GM19372 (cell line): Measurements from ENCODE around the gene PTPRT.

ENCODE experiments used
- ATAC-seq: cut with Tn5 transposase; IDR thresholded peaks from one replicate; pipeline ENCODE4 v1.9.1; 2021; ENCODE audit warnings: mild to moderate bottlenecking, low read depth, moderate library complexity; ENCODE audit not compliant: unreplicated experiment

PTPRT gene

GRCh38 chr20:42110301-42110700 is 1079.4 kb downstream of the PTPRT start:
- no peak for ATAC-seq

- ATAC-seq, result no peak
Observed at GRCh38 chr20:42102000-42102399, 1087.7 kb downstream of the PTPRT start.

- no peak for ATAC-seq
Observed at GRCh38 chr20:42100137-42100704, 1089.5 kb downstream of the PTPRT start.

GRCh38 chr20:42099101-42099500 is 1090.6 kb downstream of the PTPRT start:
- no peak for ATAC-seq

GRCh38 chr20:42098418-42098817 is 1091.3 kb downstream of the PTPRT start:
- ATAC-seq, result no peak

GRCh38 chr20:42097741-42098140 is 1092.0 kb downstream of the PTPRT start:
- no peak for ATAC-seq

- ATAC-seq, result no peak
Observed at GRCh38 chr20:42095221-42095620, 1094.5 kb downstream of the PTPRT start.

GRCh38 chr20:42093542-42094440 is 1095.9 kb downstream of the PTPRT start:
- no peak for ATAC-seq

- ATAC-seq, result no peak
Observed at GRCh38 chr20:42093041-42093440, 1096.7 kb downstream of the PTPRT start.

- ATAC-seq, result no peak
Observed at GRCh38 chr20:42085366-42085765, 1104.3 kb downstream of the PTPRT start.

- ATAC-seq, result no peak
Observed at GRCh38 chr20:42083280-42083679, 1106.4 kb downstream of the PTPRT start.

GRCh38 chr20:42082611-42083010 is 1107.1 kb downstream of the PTPRT start:
- no peak for ATAC-seq

- ATAC-seq, result no peak
Observed at GRCh38 chr20:42080956-42081355, 1108.8 kb downstream of the PTPRT start.

GRCh38 chr20:42074944-42075343 is 1114.8 kb downstream of the PTPRT start:
- no peak for ATAC-seq

- ATAC-seq, result no peak
Observed at GRCh38 chr20:42067596-42067995, 1122.1 kb downstream of the PTPRT start.

GRCh38 chr20:42067174-42067573 is 1122.5 kb downstream of the PTPRT start:
- ATAC-seq, result no peak

- no peak for ATAC-seq
Observed at GRCh38 chr20:42063141-42063540, 1126.6 kb downstream of the PTPRT start.

- ATAC-seq, result no peak
Observed at GRCh38 chr20:42053350-42053749, 1136.4 kb downstream of the PTPRT start.

GRCh38 chr20:42051921-42052320 is 1137.8 kb downstream of the PTPRT start:
- ATAC-seq, result no peak

- ATAC-seq, result no peak
Observed at GRCh38 chr20:42046371-42047085, 1143.2 kb downstream of the PTPRT start.

GRCh38 chr20:42043921-42044320 is 1145.8 kb downstream of the PTPRT start:
- ATAC-seq, result no peak
